Epithelial cell of esophagus (primary cell): Measurements from ENCODE around the gene RAB39A.

Experiments
- DNase-seq: peaks from one replicate; pipeline ENCODE4 v3.0.0; 2010; ENCODE audit warnings: low read depth
- H3K4me3 ChIP-seq: 2 replicates; pipeline ENCODE4 v1.5.1; 2011; ENCODE audit warnings: mild to moderate bottlenecking, low read length, control low read depth
- CTCF ChIP-seq: IDR thresholded peaks from 2 replicates; pipeline ENCODE4 v1.5.1; 2011; ENCODE audit warnings: low read depth, mild to moderate bottlenecking, low read length, control low read depth, inconsistent platforms; ENCODE audit not compliant: insufficient read depth; ENCODE audit errors: missing control alignments

The RAB39A gene

DNA sequence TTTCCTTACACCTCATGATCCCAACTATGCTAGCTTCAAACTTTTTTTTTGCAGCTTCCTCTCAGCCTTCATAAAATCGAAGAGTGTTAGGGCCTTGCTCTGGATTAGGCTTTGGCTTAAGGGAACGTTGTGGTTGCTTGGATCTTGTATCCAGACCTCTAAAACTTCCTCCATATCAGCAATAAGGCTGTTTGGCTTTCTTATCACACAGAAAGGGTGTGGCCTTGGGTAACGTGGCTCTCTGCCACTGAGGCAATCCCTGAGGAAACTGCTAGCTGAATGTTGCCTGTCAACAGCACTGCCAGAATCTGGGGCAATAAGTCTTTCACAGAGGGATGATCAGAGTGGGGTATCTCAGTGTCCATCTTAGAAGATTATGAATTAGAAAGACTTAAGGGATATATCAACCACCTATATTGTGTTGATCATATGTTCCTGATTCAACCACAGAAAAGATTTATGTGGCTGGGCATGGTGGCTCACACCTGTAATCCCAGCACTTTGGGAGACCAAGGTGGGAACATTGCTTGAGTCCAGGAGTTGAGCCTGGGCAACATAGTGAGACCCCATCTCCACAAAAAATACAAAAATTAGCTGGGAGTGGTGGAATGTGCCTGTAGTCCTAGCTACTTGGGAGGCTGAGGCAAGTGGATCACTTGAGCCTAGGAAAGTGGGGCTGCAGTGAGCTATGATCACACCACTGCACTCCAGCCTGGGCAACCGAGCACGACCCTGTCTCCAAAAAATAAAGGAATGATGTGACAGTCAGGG is 67.9 kb downstream of the RAB39A start:
- TF ChIP-seq CTCF, result no peak
- no peak for DNase-seq

DNA sequence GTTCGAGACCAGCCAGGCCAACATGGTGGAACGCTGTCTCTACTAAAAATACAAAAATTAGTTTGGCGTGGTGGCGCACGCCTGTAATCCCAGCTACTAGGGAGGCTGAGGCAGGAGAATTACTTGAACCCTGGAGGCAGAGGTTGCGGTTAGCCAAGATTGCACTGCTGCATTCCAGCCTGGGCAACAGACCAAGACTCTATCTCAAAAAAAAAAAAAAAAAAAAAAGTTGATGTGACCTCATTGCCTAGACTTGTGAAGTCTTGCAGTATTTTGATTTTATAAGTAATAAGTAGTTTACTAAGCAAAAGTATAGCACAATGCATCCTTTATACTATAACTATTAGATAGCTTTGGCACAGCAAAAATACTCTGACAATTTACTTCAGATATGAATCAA is 70.5 kb downstream of the RAB39A start:
- peak; percentile 25 for DNase-seq
- no peak overlapping the region for H3K4me3 ChIP-seq
- no peak for TF ChIP-seq CTCF

More for the DNA sequence above, 67.9 kb downstream of the RAB39A start:
- H3K4me3 ChIP-seq, result no peak overlapping the region

DNA sequence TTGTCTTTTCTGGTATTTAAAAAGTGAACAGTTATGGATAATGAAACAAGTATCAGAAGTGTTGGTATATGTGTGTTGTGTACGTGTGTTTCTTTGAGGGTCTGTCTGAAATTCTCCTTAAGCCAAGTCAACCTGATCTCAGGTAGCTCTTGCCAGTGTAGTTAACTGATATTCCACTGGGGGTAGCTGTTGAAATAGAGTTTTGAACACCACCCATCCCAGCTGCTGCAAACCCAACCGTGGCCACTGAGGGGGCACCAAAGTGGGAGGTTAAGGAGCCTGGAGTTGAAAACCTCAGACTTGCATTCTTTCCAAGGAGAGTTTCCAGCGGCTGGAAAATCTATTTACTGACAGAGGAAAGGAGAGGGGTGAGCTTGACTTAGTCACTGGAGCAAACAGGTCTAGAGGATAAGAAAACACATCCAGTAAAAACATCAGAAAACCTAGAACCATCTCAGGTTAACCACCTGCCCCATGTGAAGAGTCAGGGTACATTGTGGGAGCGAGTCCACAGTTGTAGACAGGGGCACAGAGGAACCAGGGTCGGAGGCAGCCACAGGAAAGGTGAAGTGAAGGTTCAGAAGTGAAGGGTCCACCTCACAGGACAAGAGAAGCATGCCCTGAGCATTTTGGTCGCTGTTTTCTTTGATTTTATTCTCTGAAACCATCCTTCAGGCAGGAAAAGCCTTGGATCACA is 71.7 kb downstream of the RAB39A start:
- TF ChIP-seq CTCF, result peak; percentile 51
- no peak overlapping the region for H3K4me3 ChIP-seq
- DNase-seq, result peak; percentile 55

DNA sequence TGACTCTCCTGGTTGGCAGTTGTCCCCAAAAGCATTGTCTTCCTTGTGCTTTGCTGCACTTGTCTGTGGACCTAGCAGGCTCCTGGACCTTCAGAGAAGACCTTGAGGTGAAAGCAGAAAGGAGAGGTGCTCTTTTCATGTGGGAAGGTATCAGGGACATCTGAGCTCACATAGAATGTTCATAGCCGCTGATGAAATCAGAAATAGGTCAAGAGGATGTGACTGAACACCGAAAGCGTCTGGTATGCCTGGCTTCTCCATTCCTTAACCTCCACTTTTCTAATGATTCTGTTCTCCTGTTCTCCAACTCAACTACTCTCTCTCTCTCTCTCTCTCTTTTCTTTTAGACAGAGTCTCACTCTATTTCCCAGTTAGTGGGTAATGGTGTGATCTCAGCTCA is 74.2 kb downstream of the RAB39A start:
- no peak for TF ChIP-seq CTCF
- no peak for DNase-seq
- H3K4me3 ChIP-seq, result no peak overlapping the region

GRCh38 chr11:108003623-108004022 is 75.4 kb downstream of the RAB39A start:
- H3K4me3 ChIP-seq, result no peak overlapping the region
- TF ChIP-seq CTCF, result no peak
- no peak for DNase-seq

GRCh38 chr11:108007819-108008218 is 79.6 kb downstream of the RAB39A start:
- no peak for DNase-seq
- no peak for TF ChIP-seq CTCF

More at GRCh38 chr11:108007819-108008218, 79.6 kb downstream of the RAB39A start:
- H3K4me3 ChIP-seq, result no peak overlapping the region
